HEK293 (cell line): ENCODE measurements around the gene LTV1.
A peak's percentile ranks its signal among the peaks of the same experiment; 100 is the strongest.

Experiments used
- CTCF ChIA-PET: fragments of 350-600 bp; formaldehyde crosslinking; extraction: SDS; loops from one replicate; lab custom pipeline; 2021; ENCODE audit warnings: antibody characterized with exemption; lab: Yijun Ruan, JAX
- POLR2A ChIA-PET: fragments of 300-600 bp; formaldehyde crosslinking; extraction: SDS; loops from one replicate; lab custom pipeline; 2020; ENCODE audit warnings: antibody characterized with exemption, inconsistent platforms; lab: Yijun Ruan, JAX
- H3K27ac ChIP-seq: fragments of 200-500 bp; sonication (Bioruptor generic); 2 replicates; pipeline ENCODE4 v1.5.1; 2014; ENCODE audit warnings: low read depth, low read length, control low read depth, inconsistent platforms; ENCODE audit errors: extremely low read depth
- H3K36me3 ChIP-seq, 2 experiments: fragments of 200-500 bp in 1 of 2; sonication (Bioruptor generic) in 1 of 2; 1 replicate in 1 of 2; 2 replicates in 1 of 2; pipeline ENCODE4 v1.5.1; 2014 to 2017; ENCODE audit warnings: inconsistent platforms in 2 of 2, low read length in 2 of 2; ENCODE audit not compliant: control insufficient read depth in 2 of 2, insufficient read depth in 1 of 2
- H3K4me1 ChIP-seq: fragments of 200-500 bp; sonication (Bioruptor generic); 2 replicates; pipeline ENCODE4 v1.5.1; 2014; ENCODE audit warnings: mild to moderate bottlenecking, low read length, inconsistent platforms; ENCODE audit not compliant: control insufficient read depth, insufficient read depth
- H3K4me3 ChIP-seq: 2 replicates; pipeline ENCODE4 v1.5.1; 2011; ENCODE audit warnings: low read depth, mild to moderate bottlenecking, control low read depth, low read length, moderate library complexity
- H3K9me3 ChIP-seq: fragments of 200-500 bp; sonication (Bioruptor generic); 2 replicates; pipeline ENCODE4 v1.5.1; 2014; ENCODE audit warnings: low read depth, low read length, inconsistent platforms; ENCODE audit not compliant: control insufficient read depth, insufficient read depth
- IKZF3 ChIP-seq: fragments of 450-650 bp; IDR thresholded peaks from 2 replicates; pipeline ENCODE4 v1.5.0; 2018; ENCODE audit warnings: missing biosample characterization, mild to moderate bottlenecking, missing genetic modification characterization, moderate library complexity
- KLF16 ChIP-seq: fragments of 450-650 bp; formaldehyde crosslinking; IDR thresholded peaks from 2 replicates; pipeline ENCODE4 v1.5.1; 2017; ENCODE audit warnings: missing biosample characterization, missing genetic modification characterization
- SCRT2 ChIP-seq: fragments of 450-650 bp; formaldehyde crosslinking; IDR thresholded peaks from 2 replicates; pipeline ENCODE4 v1.5.1; 2016; ENCODE audit warnings: missing biosample characterization, missing genetic modification characterization
- ZNF10 ChIP-seq: fragments of 450-650 bp; formaldehyde crosslinking; IDR thresholded peaks from 2 replicates; pipeline ENCODE4 v1.5.1; 2017; ENCODE audit warnings: missing biosample characterization, missing genetic modification characterization
- ZNF112 ChIP-seq: fragments of 450-650 bp; formaldehyde crosslinking; IDR thresholded peaks from 2 replicates; pipeline ENCODE4 v1.5.0; 2017; ENCODE audit warnings: missing biosample characterization, missing genetic modification characterization
- ZNF214 ChIP-seq: fragments of 450-650 bp; formaldehyde crosslinking; IDR thresholded peaks from 2 replicates; pipeline ENCODE4 v1.5.1; 2017; ENCODE audit warnings: missing biosample characterization, mild to moderate bottlenecking, missing genetic modification characterization, borderline replicate concordance
- ZNF292 ChIP-seq: fragments of 450-650 bp; formaldehyde crosslinking; IDR thresholded peaks from 2 replicates; pipeline ENCODE4 v1.5.1; 2016; ENCODE audit warnings: low read depth, missing biosample characterization, missing genetic modification characterization, borderline replicate concordance
- ZNF350 ChIP-seq: fragments of 450-650 bp; formaldehyde crosslinking; IDR thresholded peaks from 2 replicates; pipeline ENCODE4 v1.5.0; 2017; ENCODE audit warnings: missing biosample characterization, mild to moderate bottlenecking, missing genetic modification characterization
- ZNF404 ChIP-seq: fragments of 450-650 bp; formaldehyde crosslinking; IDR thresholded peaks from 2 replicates; pipeline ENCODE4 v1.5.1; 2017; ENCODE audit warnings: missing biosample characterization, missing genetic modification characterization
- ZNF473 ChIP-seq: fragments of 450-650 bp; formaldehyde crosslinking; IDR thresholded peaks from 2 replicates; pipeline ENCODE4 v1.5.1; 2017; ENCODE audit warnings: missing biosample characterization, missing genetic modification characterization
- ZNF48 ChIP-seq: fragments of 450-650 bp; formaldehyde crosslinking; IDR thresholded peaks from 2 replicates; pipeline ENCODE4 v1.5.1; 2016; ENCODE audit warnings: missing biosample characterization, missing genetic modification characterization
- ZNF521 ChIP-seq: fragments of 450-650 bp; formaldehyde crosslinking; IDR thresholded peaks from 2 replicates; pipeline ENCODE4 v1.5.1; 2017; ENCODE audit warnings: missing biosample characterization, mild to moderate bottlenecking, missing genetic modification characterization
- ZNF529 ChIP-seq: fragments of 450-650 bp; formaldehyde crosslinking; IDR thresholded peaks from 2 replicates; pipeline ENCODE4 v1.5.1; 2017; ENCODE audit warnings: missing genetic modification characterization, missing biosample characterization; ENCODE audit not compliant: insufficient replicate concordance
- ZNF561 ChIP-seq: fragments of 450-650 bp; IDR thresholded peaks from 2 replicates; pipeline ENCODE4 v1.5.1; 2018; ENCODE audit warnings: missing biosample characterization, missing genetic modification characterization, borderline replicate concordance
- ZNF610 ChIP-seq: fragments of 450-650 bp; formaldehyde crosslinking; IDR thresholded peaks from 2 replicates; pipeline ENCODE4 v1.5.1; 2016; ENCODE audit warnings: missing biosample characterization, missing genetic modification characterization, borderline replicate concordance
- ZNF624 ChIP-seq: fragments of 450-650 bp; formaldehyde crosslinking; IDR thresholded peaks from 2 replicates; pipeline ENCODE4 v1.5.1; 2017; ENCODE audit warnings: missing biosample characterization, missing genetic modification characterization
- ZNF658 ChIP-seq: fragments of 450-650 bp; formaldehyde crosslinking; IDR thresholded peaks from 2 replicates; pipeline ENCODE4; 2016; ENCODE audit warnings: missing biosample characterization, missing genetic modification characterization
- ZNF830 ChIP-seq: fragments of 450-650 bp; IDR thresholded peaks from 2 replicates; pipeline ENCODE4 v1.5.0; 2018; ENCODE audit warnings: missing biosample characterization, missing genetic modification characterization, low read depth, mild to moderate bottlenecking, moderate library complexity
- ZSCAN30 ChIP-seq: fragments of 450-650 bp; IDR thresholded peaks from 2 replicates; pipeline ENCODE4 v1.5.1; 2018; ENCODE audit warnings: missing biosample characterization, mild to moderate bottlenecking, missing genetic modification characterization, moderate library complexity
- TF ChIP-seq, protein P1 (sequence below): fragments of 450-650 bp; formaldehyde crosslinking; IDR thresholded peaks from 2 replicates; pipeline ENCODE4 v1.5.1; 2016; ENCODE audit warnings: missing biosample characterization, missing genetic modification characterization
- TF ChIP-seq, protein P2 (sequence below): fragments of 450-650 bp; formaldehyde crosslinking; IDR thresholded peaks from 2 replicates; pipeline ENCODE4 v1.5.1; 2016; ENCODE audit warnings: missing biosample characterization, missing genetic modification characterization
- TF ChIP-seq, protein P3 (sequence below): fragments of 450-650 bp; formaldehyde crosslinking; conservative IDR thresholded peaks from 2 replicates; pipeline ENCODE4 v1.5.1; 2016; ENCODE audit warnings: low read depth, missing biosample characterization, missing genetic modification characterization
- TF ChIP-seq, protein P4 (sequence below): fragments of 450-650 bp; formaldehyde crosslinking; IDR thresholded peaks from 2 replicates; pipeline ENCODE4 v1.5.1; 2016; ENCODE audit warnings: missing biosample characterization, missing genetic modification characterization
- TF ChIP-seq, protein P5 (sequence below): fragments of 450-650 bp; formaldehyde crosslinking; IDR thresholded peaks from 2 replicates; pipeline ENCODE4 v1.5.1; 2016; ENCODE audit warnings: missing biosample characterization, missing genetic modification characterization

LTV1 gene, protein sequence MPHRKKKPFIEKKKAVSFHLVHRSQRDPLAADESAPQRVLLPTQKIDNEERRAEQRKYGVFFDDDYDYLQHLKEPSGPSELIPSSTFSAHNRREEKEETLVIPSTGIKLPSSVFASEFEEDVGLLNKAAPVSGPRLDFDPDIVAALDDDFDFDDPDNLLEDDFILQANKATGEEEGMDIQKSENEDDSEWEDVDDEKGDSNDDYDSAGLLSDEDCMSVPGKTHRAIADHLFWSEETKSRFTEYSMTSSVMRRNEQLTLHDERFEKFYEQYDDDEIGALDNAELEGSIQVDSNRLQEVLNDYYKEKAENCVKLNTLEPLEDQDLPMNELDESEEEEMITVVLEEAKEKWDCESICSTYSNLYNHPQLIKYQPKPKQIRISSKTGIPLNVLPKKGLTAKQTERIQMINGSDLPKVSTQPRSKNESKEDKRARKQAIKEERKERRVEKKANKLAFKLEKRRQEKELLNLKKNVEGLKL

DNA sequence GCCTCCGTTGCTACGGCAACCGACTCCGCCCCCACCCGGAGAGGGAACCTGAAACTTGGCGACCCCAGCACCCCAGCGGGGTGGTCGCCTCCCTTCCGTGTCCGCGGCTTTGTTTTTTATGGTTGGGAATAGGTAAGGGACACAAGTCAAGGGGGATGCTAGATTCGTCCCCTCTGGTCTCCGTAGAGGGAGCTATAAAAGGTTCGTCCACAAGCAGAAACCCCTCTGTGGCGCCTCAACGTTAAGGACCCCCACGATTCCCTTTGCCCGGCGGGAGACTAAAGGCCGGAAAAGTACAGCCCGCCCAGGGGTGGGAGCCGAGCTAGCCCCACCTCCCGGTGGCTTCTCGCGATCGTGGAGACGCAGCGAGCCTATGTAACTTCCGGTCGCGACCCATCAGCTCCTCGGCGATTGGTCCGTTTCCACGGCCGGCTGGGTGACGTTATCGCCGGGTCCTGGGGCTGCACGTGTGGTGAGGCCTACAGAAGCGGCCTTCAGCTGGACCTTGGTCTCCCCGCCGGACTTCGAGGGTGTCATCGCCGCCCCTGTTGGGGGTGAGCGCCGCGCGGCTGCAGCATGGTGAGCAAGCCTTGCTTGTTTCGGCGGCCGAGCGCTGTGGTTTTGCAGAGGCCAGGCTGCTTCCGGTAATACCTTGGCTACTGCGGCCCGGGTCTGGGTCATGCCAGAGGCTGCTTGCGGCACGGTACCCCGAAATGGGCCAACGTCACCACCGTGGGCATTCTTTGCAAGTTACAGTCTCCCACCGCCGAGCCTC lies at the start of gene LTV1:
LTV1 (plus strand) TSS at position 437 of the 775 bp plus-strand sequence; CDS start at position 577, 140 bp downstream.
- no peaks in the 10 kb centered on the region for H3K4me1 ChIP-seq
- peaks cover 26 to 40% of the 10 kb centered on the region in 2 experiments for H3K36me3 ChIP-seq
- peak within 1 kb of the TSS; percentile 72 for H3K27ac ChIP-seq
- peak within 1 kb of the TSS; percentile 97 for H3K4me3 ChIP-seq
- CTCF ChIA-PET, result interaction anchor here (1.0 to 3.8 kb wide), 4 partner anchors 97 to 268 kb away, joined by 4 to 22 read pairs (median 4); no protein-coding TSS in a partner anchor
- H3K9me3 ChIP-seq, result no peaks in the 10 kb centered on the region
- POLR2A ChIA-PET, result interaction anchor here (0.6 to 1.8 kb wide), 24 partner anchors 8 to 393 kb away, joined by 3 to 13 read pairs (median 4); partner anchors contain the start of genes ADAT2, FUCA2, PEX3 and PHACTR2
- TF ChIP-seq ZNF404 (tag by site-specific recombination), result no peak
- no peak for TF ChIP-seq ZNF214 (tag by site-specific recombination)
- TF ChIP-seq SCRT2 (tag by site-specific recombination), result no peak
- TF ChIP-seq ZNF473, result no peak
- TF ChIP-seq ZNF292 (tag by site-specific recombination), result no peak
- TF ChIP-seq ZNF529 (tag by site-specific recombination), result no peak
- TF ChIP-seq, protein P1, sequence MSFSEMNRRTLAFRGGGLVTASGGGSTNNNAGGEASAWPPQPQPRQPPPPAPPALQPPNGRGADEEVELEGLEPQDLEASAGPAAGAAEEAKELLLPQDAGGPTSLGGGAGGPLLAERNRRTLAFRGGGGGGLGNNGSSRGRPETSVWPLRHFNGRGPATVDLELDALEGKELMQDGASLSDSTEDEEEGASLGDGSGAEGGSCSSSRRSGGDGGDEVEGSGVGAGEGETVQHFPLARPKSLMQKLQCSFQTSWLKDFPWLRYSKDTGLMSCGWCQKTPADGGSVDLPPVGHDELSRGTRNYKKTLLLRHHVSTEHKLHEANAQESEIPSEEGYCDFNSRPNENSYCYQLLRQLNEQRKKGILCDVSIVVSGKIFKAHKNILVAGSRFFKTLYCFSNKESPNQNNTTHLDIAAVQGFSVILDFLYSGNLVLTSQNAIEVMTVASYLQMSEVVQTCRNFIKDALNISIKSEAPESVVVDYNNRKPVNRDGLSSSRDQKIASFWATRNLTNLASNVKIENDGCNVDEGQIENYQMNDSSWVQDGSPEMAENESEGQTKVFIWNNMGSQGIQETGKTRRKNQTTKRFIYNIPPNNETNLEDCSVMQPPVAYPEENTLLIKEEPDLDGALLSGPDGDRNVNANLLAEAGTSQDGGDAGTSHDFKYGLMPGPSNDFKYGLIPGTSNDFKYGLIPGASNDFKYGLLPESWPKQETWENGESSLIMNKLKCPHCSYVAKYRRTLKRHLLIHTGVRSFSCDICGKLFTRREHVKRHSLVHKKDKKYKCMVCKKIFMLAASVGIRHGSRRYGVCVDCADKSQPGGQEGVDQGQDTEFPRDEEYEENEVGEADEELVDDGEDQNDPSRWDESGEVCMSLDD (tag by site-specific recombination), result peak; percentile 98
- TF ChIP-seq, protein P2, sequence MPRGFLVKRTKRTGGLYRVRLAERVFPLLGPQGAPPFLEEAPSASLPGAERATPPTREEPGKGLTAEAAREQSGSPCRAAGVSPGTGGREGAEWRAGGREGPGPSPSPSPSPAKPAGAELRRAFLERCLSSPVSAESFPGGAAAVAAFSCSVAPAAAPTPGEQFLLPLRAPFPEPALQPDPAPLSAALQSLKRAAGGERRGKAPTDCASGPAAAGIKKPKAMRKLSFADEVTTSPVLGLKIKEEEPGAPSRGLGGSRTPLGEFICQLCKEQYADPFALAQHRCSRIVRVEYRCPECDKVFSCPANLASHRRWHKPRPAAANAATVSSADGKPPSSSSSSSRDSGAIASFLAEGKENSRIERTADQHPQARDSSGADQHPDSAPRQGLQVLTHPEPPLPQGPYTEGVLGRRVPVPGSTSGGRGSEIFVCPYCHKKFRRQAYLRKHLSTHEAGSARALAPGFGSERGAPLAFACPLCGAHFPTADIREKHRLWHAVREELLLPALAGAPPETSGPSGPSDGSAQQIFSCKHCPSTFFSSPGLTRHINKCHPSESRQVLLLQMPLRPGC (tag by site-specific recombination), result no peak
- TF ChIP-seq, protein P3, sequence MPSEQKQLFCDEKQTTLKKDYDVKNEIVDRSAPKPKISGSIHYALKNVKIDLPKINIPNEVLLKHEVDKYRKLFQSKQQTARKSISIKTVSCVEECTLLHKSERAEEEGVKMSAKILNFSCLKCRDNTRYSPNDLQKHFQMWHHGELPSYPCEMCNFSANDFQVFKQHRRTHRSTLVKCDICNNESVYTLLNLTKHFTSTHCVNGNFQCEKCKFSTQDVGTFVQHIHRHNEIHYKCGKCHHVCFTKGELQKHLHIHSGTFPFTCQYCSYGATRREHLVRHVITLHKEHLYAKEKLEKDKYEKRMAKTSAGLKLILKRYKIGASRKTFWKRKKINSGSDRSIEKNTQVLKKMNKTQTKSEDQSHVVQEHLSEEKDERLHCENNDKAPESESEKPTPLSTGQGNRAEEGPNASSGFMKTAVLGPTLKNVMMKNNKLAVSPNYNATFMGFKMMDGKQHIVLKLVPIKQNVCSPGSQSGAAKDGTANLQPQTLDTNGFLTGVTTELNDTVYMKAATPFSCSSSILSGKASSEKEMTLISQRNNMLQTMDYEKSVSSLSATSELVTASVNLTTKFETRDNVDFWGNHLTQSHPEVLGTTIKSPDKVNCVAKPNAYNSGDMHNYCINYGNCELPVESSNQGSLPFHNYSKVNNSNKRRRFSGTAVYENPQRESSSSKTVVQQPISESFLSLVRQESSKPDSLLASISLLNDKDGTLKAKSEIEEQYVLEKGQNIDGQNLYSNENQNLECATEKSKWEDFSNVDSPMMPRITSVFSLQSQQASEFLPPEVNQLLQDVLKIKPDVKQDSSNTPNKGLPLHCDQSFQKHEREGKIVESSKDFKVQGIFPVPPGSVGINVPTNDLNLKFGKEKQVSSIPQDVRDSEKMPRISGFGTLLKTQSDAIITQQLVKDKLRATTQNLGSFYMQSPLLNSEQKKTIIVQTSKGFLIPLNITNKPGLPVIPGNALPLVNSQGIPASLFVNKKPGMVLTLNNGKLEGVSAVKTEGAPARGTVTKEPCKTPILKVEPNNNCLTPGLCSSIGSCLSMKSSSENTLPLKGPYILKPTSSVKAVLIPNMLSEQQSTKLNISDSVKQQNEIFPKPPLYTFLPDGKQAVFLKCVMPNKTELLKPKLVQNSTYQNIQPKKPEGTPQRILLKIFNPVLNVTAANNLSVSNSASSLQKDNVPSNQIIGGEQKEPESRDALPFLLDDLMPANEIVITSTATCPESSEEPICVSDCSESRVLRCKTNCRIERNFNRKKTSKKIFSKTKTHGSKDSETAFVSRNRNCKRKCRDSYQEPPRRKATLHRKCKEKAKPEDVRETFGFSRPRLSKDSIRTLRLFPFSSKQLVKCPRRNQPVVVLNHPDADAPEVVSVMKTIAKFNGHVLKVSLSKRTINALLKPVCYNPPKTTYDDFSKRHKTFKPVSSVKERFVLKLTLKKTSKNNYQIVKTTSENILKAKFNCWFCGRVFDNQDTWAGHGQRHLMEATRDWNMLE (tag by site-specific recombination), result peak; percentile 86
- TF ChIP-seq KLF16 (tag by site-specific recombination), result peak; percentile 77; the same call in 1 of the 2 replicates
- TF ChIP-seq ZNF521 (tag by site-specific recombination), result no peak
- TF ChIP-seq IKZF3 (tag by site-specific recombination), result peak; percentile 74
- TF ChIP-seq, protein P4, sequence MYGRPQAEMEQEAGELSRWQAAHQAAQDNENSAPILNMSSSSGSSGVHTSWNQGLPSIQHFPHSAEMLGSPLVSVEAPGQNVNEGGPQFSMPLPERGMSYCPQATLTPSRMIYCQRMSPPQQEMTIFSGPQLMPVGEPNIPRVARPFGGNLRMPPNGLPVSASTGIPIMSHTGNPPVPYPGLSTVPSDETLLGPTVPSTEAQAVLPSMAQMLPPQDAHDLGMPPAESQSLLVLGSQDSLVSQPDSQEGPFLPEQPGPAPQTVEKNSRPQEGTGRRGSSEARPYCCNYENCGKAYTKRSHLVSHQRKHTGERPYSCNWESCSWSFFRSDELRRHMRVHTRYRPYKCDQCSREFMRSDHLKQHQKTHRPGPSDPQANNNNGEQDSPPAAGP (tag by site-specific recombination), result 0 out of 2 replicates have a peak, but pooled peaks have one; percentile 55
- no peak for TF ChIP-seq ZNF350 (tag by site-specific recombination)
- TF ChIP-seq ZNF624 (tag by site-specific recombination), result no peak
- no peak for TF ChIP-seq ZNF658
- TF ChIP-seq, protein P5, sequence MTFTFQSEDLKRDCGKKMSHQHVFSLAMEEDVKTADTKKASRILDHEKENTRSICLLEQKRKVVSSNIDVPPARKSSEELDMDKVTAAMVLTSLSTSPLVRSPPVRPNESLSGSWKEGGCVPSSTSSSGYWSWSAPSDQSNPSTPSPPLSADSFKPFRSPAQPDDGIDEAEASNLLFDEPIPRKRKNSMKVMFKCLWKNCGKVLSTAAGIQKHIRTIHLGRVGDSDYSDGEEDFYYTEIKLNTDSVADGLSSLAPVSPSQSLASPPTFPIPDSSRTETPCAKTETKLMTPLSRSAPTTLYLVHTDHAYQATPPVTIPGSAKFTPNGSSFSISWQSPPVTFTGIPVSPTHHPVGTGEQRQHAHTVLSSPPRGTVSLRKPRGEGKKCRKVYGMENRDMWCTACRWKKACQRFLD (tag by site-specific recombination), result peak; percentile 98
- TF ChIP-seq ZSCAN30 (tag by site-specific recombination), result peak; percentile 79
- no peak for TF ChIP-seq ZNF610 (tag by site-specific recombination)
- no peak for TF ChIP-seq ZNF830 (tag by site-specific recombination)
- TF ChIP-seq ZNF561, result peak; percentile 96
- TF ChIP-seq ZNF112, result no peak
- TF ChIP-seq ZNF48 (tag by site-specific recombination), result no peak
- no peak for TF ChIP-seq ZNF10 (tag by site-specific recombination)
